Skeletal muscle satellite cell (primary cell): Measurements from ENCODE around the gene RUNX2.

Experiments
- H3K27me3 ChIP-seq: 2 replicates; pipeline ENCODE4 v1.7.0; 2013; ENCODE audit warnings: low read length; ENCODE audit not compliant: control insufficient read depth, insufficient read depth
- H3K36me3 ChIP-seq: 2 replicates; pipeline ENCODE4 v1.7.0; 2013; ENCODE audit warnings: mild to moderate bottlenecking, control low read depth, low read length; ENCODE audit not compliant: insufficient read depth
- H3K4me1 ChIP-seq: 2 replicates; pipeline ENCODE4 v1.7.0; 2013; ENCODE audit warnings: low read length; ENCODE audit not compliant: control insufficient read depth, insufficient read depth
- H3K4me2 ChIP-seq: 2 replicates; pipeline ENCODE4 v1.7.0; 2013; ENCODE audit warnings: mild to moderate bottlenecking, low read length
- H3K4me3 ChIP-seq: 2 replicates; pipeline ENCODE4 v1.7.0; 2013; ENCODE audit warnings: low read length
- H3K9ac ChIP-seq: 2 replicates; pipeline ENCODE4 v1.7.0; 2013; ENCODE audit warnings: mild to moderate bottlenecking, low read depth, low read length, moderate library complexity
- H3K9me3 ChIP-seq: replicated peaks from 2 replicates; pipeline ENCODE4 v1.7.0; 2013; ENCODE audit warnings: mild to moderate bottlenecking, control low read depth, low read length

The RUNX2 gene

GRCh38 chr6:45416700-45417099, 88.6 kb downstream of the RUNX2 start:
- no peak overlapping the region for H3K4me2 ChIP-seq
- H3K27me3 ChIP-seq, result no peaks in the 10 kb centered on the region
- H3K9ac ChIP-seq, result no peak overlapping the region
- peaks cover 35% of the 10 kb centered on the region for H3K4me1 ChIP-seq
- H3K9me3 ChIP-seq, result no peaks in the 10 kb centered on the region
- H3K36me3 ChIP-seq, result no peaks in the 10 kb centered on the region
- H3K4me3 ChIP-seq, result no peak overlapping the region

- H3K36me3 ChIP-seq, result no peaks in the 10 kb centered on the region
- H3K9me3 ChIP-seq, result no peaks in the 10 kb centered on the region
- H3K27me3 ChIP-seq, result no peaks in the 10 kb centered on the region
- no peak overlapping the region for H3K4me3 ChIP-seq
- H3K4me2 ChIP-seq, result no peak overlapping the region
- peaks cover 35% of the 10 kb centered on the region for H3K4me1 ChIP-seq
- H3K9ac ChIP-seq, result no peak overlapping the region
Observed at GRCh38 chr6:45417436-45417835, 89.3 kb downstream of the RUNX2 start.

- Histone ChIP-seq H3K4me3 (peak overlapping the region; percentile 99), H3K4me2 (peak overlapping the region; percentile 99), H3K4me1 (peaks cover 42% of the 10 kb centered on the region), H3K9ac (peak overlapping the region; percentile 97), H3K9me3 (no peaks in the 10 kb centered on the region), H3K27me3 (no peaks in the 10 kb centered on the region), H3K36me3 (peaks cover 6% of the 10 kb centered on the region)
Observed at GRCh38 chr6:45419571-45420082, 91.5 kb downstream of the RUNX2 start.

GRCh38 chr6:45420083-45420908, 92.2 kb downstream of the RUNX2 start:
- Histone ChIP-seq H3K9ac (peak overlapping the region; percentile 97), H3K27me3 (no peaks in the 10 kb centered on the region)

GRCh38 chr6:45420909-45421708, 93.0 kb downstream of the RUNX2 start:
- H3K4me1 ChIP-seq, result peaks cover 40% of the 10 kb centered on the region
- no peaks in the 10 kb centered on the region for H3K27me3 ChIP-seq
- H3K4me3 ChIP-seq, result peak overlapping the region; percentile 99
- H3K36me3 ChIP-seq, result peaks cover 6% of the 10 kb centered on the region
- no peaks in the 10 kb centered on the region for H3K9me3 ChIP-seq
- H3K4me2 ChIP-seq, result peak overlapping the region; percentile 99
- H3K9ac ChIP-seq, result peak overlapping the region; percentile 97

More at GRCh38 chr6:45420083-45420908, 92.2 kb downstream of the RUNX2 start:
- Histone ChIP-seq H3K36me3 (peaks cover 6% of the 10 kb centered on the region), H3K4me3 (peak overlapping the region; percentile 99), H3K4me2 (peak overlapping the region; percentile 99), H3K4me1 (peaks cover 43% of the 10 kb centered on the region), H3K9me3 (no peaks in the 10 kb centered on the region)

GRCh38 chr6:45421709-45422502, 93.8 kb downstream of the RUNX2 start:
- Histone ChIP-seq H3K4me2 (peak overlapping the region; percentile 99), H3K4me3 (peak overlapping the region; percentile 99), H3K27me3 (no peaks in the 10 kb centered on the region), H3K4me1 (peaks cover 38% of the 10 kb centered on the region), H3K9me3 (no peaks in the 10 kb centered on the region), H3K36me3 (peaks cover 6% of the 10 kb centered on the region), H3K9ac (peak overlapping the region; percentile 97)

GRCh38 chr6:45422503-45423110, 94.5 kb downstream of the RUNX2 start:
- peak overlapping the region; percentile 97 for H3K9ac ChIP-seq
- H3K9me3 ChIP-seq, result no peaks in the 10 kb centered on the region
- H3K27me3 ChIP-seq, result no peaks in the 10 kb centered on the region
- peak overlapping the region; percentile 99 for H3K4me2 ChIP-seq
- peaks cover 32% of the 10 kb centered on the region for H3K4me1 ChIP-seq
- peaks cover 6% of the 10 kb centered on the region for H3K36me3 ChIP-seq
- H3K4me3 ChIP-seq, result peak overlapping the region; percentile 99

GRCh38 chr6:45423111-45423823, 95.1 kb downstream of the RUNX2 start:
- H3K4me1 ChIP-seq, result peaks cover 38% of the 10 kb centered on the region
- peak overlapping the region; percentile 97 for H3K9ac ChIP-seq
- H3K36me3 ChIP-seq, result peaks cover 9% of the 10 kb centered on the region
- no peaks in the 10 kb centered on the region for H3K9me3 ChIP-seq
- H3K4me3 ChIP-seq, result peak overlapping the region; percentile 99
- no peaks in the 10 kb centered on the region for H3K27me3 ChIP-seq
- peak overlapping the region; percentile 99 for H3K4me2 ChIP-seq

GRCh38 chr6:45423824-45424450, 95.8 kb downstream of the RUNX2 start:
- H3K36me3 ChIP-seq, result peaks cover 16% of the 10 kb centered on the region
- H3K4me3 ChIP-seq, result peak overlapping the region; percentile 99
- no peaks in the 10 kb centered on the region for H3K27me3 ChIP-seq
- H3K9ac ChIP-seq, result peak overlapping the region; percentile 97
- peaks cover 41% of the 10 kb centered on the region for H3K4me1 ChIP-seq
- peak overlapping the region; percentile 99 for H3K4me2 ChIP-seq
- H3K9me3 ChIP-seq, result no peaks in the 10 kb centered on the region

GRCh38 chr6:45424451-45424861, 96.3 kb downstream of the RUNX2 start:
- H3K36me3 ChIP-seq, result peaks cover 21% of the 10 kb centered on the region
- H3K4me2 ChIP-seq, result peak overlapping the region; percentile 99
- H3K9me3 ChIP-seq, result no peaks in the 10 kb centered on the region
- H3K4me1 ChIP-seq, result peaks cover 39% of the 10 kb centered on the region
- H3K27me3 ChIP-seq, result no peaks in the 10 kb centered on the region
- H3K9ac ChIP-seq, result peak overlapping the region; percentile 97
- H3K4me3 ChIP-seq, result peak overlapping the region; percentile 99
